Neural cell (in vitro differentiated cells): Measurements from ENCODE around the gene KRT39. TPM values are rescaled to one million over a fixed set of nuclear protein-coding genes. Genes with fewer than 3 reads are reported as not detected.

Experiments
- H2AFZ ChIP-seq: fragments of 200-600, 300-800 bp; sonication (generic), shearing (Covaris generic); 2 replicates; pipeline ENCODE4 v1.6.0; 2014; ENCODE audit warnings: low read depth, mild to moderate bottlenecking, antibody characterized with exemption, low read length, moderate library complexity
- H3F3A ChIP-seq: fragments of 200-600 bp; shearing (Covaris generic); 2 replicates; pipeline ENCODE4 v1.6.1; 2016; ENCODE audit warnings: mild to moderate bottlenecking, moderate library complexity, mixed read lengths, antibody characterized with exemption, low read length; ENCODE audit not compliant: insufficient read depth, poor library complexity, severe bottlenecking
- H3K27ac ChIP-seq: fragments of 200-600, 300-800 bp; sonication (generic), shearing (Covaris generic); 2 replicates; pipeline ENCODE4 v1.5.1; 2014; ENCODE audit warnings: mild to moderate bottlenecking, low read length, moderate library complexity
- H3K27me3 ChIP-seq: fragments of 300-800, 200-600 bp; sonication (generic), shearing (Covaris generic); 2 replicates; pipeline ENCODE4 v1.6.0; 2014; ENCODE audit warnings: mild to moderate bottlenecking, low read depth, low read length, moderate library complexity; ENCODE audit not compliant: insufficient read depth
- H3K36me3 ChIP-seq: fragments of 300-800, 200-600 bp; sonication (generic), shearing (Covaris generic); 2 replicates; pipeline ENCODE4 v1.5.1; 2014; ENCODE audit warnings: mild to moderate bottlenecking, antibody characterized with exemption, low read length, moderate library complexity; ENCODE audit not compliant: insufficient read depth
- H3K4me2 ChIP-seq: fragments of 300-800, 200-600 bp; sonication (generic), shearing (Covaris generic); 2 replicates; pipeline ENCODE4 v1.6.0; 2014; ENCODE audit warnings: mild to moderate bottlenecking, low read length
- H3K4me3 ChIP-seq: fragments of 300-800, 200-600 bp; sonication (generic), shearing (Covaris generic); 2 replicates; pipeline ENCODE4 v1.5.1; 2014; ENCODE audit warnings: mild to moderate bottlenecking, low read length, moderate library complexity
- H3K79me2 ChIP-seq: fragments of 200-600 bp; shearing (Covaris generic); replicated peaks from 2 replicates; pipeline ENCODE4 v1.6.0; 2014; ENCODE audit warnings: mild to moderate bottlenecking, low read length, moderate library complexity; ENCODE audit not compliant: insufficient read depth
- H3K9ac ChIP-seq: fragments of 300-800, 200-600 bp; sonication (generic), shearing (Covaris generic); 2 replicates; pipeline ENCODE4 v1.6.1; 2016; ENCODE audit warnings: mild to moderate bottlenecking, low read length, mixed read lengths
- H3K9me2 ChIP-seq: fragments of 200-600 bp; shearing (Covaris generic); 2 replicates; pipeline ENCODE4 v1.6.1; 2016; ENCODE audit warnings: mild to moderate bottlenecking, low read length, mixed read lengths; ENCODE audit not compliant: insufficient read depth
- H3K9me3 ChIP-seq: fragments of 200-600, 300-800 bp; sonication (generic), shearing (Covaris generic); 2 replicates; pipeline ENCODE4 v1.6.1; 2016; ENCODE audit warnings: mild to moderate bottlenecking, mixed run types, low read length, moderate library complexity, mixed read lengths
- H4K20me1 ChIP-seq: fragments of 200-600 bp; shearing (Covaris generic); 2 replicates; pipeline ENCODE4 v1.6.1; 2016; ENCODE audit warnings: mild to moderate bottlenecking, mixed run types; ENCODE audit not compliant: insufficient read depth
- EP300 ChIP-seq: fragments of 450-650 bp; conservative IDR thresholded peaks from 2 replicates; pipeline ENCODE4 v1.6.1; 2014; ENCODE audit warnings: antibody characterized with exemption, mild to moderate bottlenecking, moderate library complexity; ENCODE audit not compliant: poor library complexity, severe bottlenecking
- EZH2 ChIP-seq: fragments of 200-600, 300-800 bp; shearing (Covaris generic), sonication (generic); IDR thresholded peaks from 2 replicates; pipeline ENCODE4 v1.6.1; 2014; ENCODE audit warnings: antibody characterized with exemption, low read length, borderline replicate concordance, mild to moderate bottlenecking; ENCODE audit not compliant: insufficient read depth, poor library complexity, severe bottlenecking
- MXI1 ChIP-seq: fragments of 450-650 bp; conservative IDR thresholded peaks from 2 replicates; pipeline ENCODE4 v1.6.1; 2014; ENCODE audit warnings: antibody characterized with exemption, mild to moderate bottlenecking; ENCODE audit not compliant: poor library complexity, severe bottlenecking
- POLR2AphosphoS5 ChIP-seq: IDR thresholded peaks from 2 replicates; pipeline ENCODE4 v1.6.1; 2012
- RAD21 ChIP-seq: fragments of 450-650 bp; conservative IDR thresholded peaks from 2 replicates; pipeline ENCODE4 v1.6.1; 2014; ENCODE audit warnings: antibody characterized with exemption, mild to moderate bottlenecking, moderate library complexity
- SMC3 ChIP-seq: fragments of 450-650 bp; conservative IDR thresholded peaks from 2 replicates; pipeline ENCODE4 v1.6.1; 2014; ENCODE audit warnings: antibody characterized with exemption, mild to moderate bottlenecking, moderate library complexity; ENCODE audit not compliant: poor library complexity
- TAF1 ChIP-seq: IDR thresholded peaks from 2 replicates; pipeline ENCODE4 v1.6.1; 2012; ENCODE audit warnings: low read depth
- polyA plus RNA-seq: library from polyadenylated mRNA; depleted of rRNA; stranded (reverse); fragments of >200 nt; gene quantifications from 2 replicates; pipeline ENCODE4 v1.2.3, GENCODE V29; 2014
- TF ChIP-seq, protein P1 (sequence below): IDR thresholded peaks from 2 replicates; pipeline ENCODE4 v1.6.1; 2012; ENCODE audit warnings: borderline replicate concordance
- TF ChIP-seq, protein P2 (sequence below): fragments of 450-650 bp; IDR thresholded peaks from 2 replicates; pipeline ENCODE4 v1.5.1; 2014; ENCODE audit warnings: antibody characterized with exemption, mild to moderate bottlenecking, moderate library complexity; ENCODE audit not compliant: poor library complexity, severe bottlenecking

The KRT39 gene
- polyA plus RNA-seq, 1 donor from 2014 or later, result not detected

DNA sequence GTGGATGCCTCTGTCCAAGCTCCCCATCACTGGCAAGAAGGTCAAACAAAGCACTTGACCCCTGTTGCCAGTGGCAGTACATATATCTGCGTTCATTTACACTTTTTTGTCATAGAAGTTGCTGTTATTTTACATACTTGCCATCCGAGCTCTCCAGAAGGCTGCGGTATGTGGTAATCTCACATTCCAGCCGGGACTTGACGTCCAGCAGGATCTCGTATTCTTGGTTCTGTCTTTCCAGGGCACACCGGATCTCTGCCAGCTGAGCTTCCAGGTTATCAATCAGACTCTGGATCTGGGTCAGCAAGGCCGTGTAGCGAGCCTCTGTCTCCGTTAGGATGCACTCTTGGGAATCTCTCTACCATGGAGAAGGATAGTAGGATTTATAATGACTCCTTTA lies 6.6 kb downstream of the KRT39 start:
- H3K79me2 ChIP-seq, result no peaks in the 10 kb centered on the region
- no peak overlapping the region for H2AFZ ChIP-seq
- no peaks in the 10 kb centered on the region for H3K36me3 ChIP-seq
- H3K9me3 ChIP-seq, result no peaks in the 10 kb centered on the region
- H3K4me3 ChIP-seq, result no peak overlapping the region
- no peak overlapping the region for H3K4me2 ChIP-seq
- H4K20me1 ChIP-seq, result no peaks in the 10 kb centered on the region
- no peak overlapping the region for H3K9ac ChIP-seq
- TF ChIP-seq POLR2AphosphoS5, result no peak
- TF ChIP-seq SMC3, result no peak
- H3K9me2 ChIP-seq, result no peaks in the 10 kb centered on the region
- H3K27ac ChIP-seq, result no peak overlapping the region
- no peaks in the 10 kb centered on the region for H3F3A ChIP-seq
- H3K27me3 ChIP-seq, result no peaks in the 10 kb centered on the region

DNA sequence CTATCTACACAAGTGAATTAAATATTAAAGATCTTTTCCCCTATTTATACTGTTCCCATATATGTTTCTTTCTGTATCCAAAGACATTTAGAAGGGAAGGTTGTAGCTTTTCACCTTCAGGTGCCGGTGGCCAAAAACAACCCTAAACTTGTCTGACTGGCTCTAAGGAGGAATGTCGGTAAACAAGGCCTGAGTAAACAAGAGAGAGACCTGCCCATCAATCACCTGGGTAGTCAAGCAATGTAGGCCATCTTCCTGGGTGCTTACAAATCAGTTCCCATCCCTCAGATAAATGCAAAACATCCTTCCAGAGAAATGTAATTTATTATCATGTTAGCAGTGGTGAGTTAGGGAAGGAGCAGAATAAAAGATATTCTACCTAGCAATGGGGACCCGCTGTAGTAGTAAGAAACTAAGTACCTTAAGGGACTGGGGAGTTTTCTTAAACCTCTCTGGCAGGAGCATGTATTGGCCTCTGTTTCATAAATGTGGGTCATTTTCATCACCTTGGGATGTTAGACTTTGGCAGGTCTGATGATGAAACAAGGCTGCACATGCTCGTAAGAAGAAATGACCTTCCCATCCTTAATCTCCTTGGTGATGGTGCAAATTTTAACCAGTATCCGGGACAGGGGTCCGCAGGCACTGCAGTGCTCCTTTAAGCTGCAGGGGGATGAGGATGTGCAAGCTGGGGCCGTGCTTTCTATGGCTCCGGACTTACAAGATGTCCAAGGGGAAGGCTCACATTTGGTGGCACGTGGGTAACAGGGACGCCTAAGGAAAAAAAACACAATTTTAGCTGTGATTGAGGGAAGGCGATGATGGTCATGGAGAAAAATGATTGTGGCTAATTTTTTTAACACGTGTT lies 8.4 kb downstream of the KRT39 start:
- H3K4me2 ChIP-seq, result no peak overlapping the region

More for the DNA sequence above, 8.4 kb downstream of the KRT39 start:
- Histone ChIP-seq H3K27me3 (no peaks in the 10 kb centered on the region), H4K20me1 (no peaks in the 10 kb centered on the region), H3K9ac (no peak overlapping the region), H3K79me2 (no peaks in the 10 kb centered on the region), H3K27ac (no peak overlapping the region), H2AFZ (no peak overlapping the region), H3K4me3 (no peak overlapping the region), H3K9me2 (no peaks in the 10 kb centered on the region), H3F3A (no peaks in the 10 kb centered on the region), H3K9me3 (no peaks in the 10 kb centered on the region), H3K36me3 (no peaks in the 10 kb centered on the region)
- TF ChIP-seq EZH2 (no peak), TAF1 (no peak), MXI1 (no peak), SMC3 (no peak), EP300 (no peak), RAD21 (no peak), POLR2AphosphoS5 (no peak)
- TF ChIP-seq, protein P1, sequence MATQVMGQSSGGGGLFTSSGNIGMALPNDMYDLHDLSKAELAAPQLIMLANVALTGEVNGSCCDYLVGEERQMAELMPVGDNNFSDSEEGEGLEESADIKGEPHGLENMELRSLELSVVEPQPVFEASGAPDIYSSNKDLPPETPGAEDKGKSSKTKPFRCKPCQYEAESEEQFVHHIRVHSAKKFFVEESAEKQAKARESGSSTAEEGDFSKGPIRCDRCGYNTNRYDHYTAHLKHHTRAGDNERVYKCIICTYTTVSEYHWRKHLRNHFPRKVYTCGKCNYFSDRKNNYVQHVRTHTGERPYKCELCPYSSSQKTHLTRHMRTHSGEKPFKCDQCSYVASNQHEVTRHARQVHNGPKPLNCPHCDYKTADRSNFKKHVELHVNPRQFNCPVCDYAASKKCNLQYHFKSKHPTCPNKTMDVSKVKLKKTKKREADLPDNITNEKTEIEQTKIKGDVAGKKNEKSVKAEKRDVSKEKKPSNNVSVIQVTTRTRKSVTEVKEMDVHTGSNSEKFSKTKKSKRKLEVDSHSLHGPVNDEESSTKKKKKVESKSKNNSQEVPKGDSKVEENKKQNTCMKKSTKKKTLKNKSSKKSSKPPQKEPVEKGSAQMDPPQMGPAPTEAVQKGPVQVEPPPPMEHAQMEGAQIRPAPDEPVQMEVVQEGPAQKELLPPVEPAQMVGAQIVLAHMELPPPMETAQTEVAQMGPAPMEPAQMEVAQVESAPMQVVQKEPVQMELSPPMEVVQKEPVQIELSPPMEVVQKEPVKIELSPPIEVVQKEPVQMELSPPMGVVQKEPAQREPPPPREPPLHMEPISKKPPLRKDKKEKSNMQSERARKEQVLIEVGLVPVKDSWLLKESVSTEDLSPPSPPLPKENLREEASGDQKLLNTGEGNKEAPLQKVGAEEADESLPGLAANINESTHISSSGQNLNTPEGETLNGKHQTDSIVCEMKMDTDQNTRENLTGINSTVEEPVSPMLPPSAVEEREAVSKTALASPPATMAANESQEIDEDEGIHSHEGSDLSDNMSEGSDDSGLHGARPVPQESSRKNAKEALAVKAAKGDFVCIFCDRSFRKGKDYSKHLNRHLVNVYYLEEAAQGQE, result no peak
- TF ChIP-seq, protein P2, sequence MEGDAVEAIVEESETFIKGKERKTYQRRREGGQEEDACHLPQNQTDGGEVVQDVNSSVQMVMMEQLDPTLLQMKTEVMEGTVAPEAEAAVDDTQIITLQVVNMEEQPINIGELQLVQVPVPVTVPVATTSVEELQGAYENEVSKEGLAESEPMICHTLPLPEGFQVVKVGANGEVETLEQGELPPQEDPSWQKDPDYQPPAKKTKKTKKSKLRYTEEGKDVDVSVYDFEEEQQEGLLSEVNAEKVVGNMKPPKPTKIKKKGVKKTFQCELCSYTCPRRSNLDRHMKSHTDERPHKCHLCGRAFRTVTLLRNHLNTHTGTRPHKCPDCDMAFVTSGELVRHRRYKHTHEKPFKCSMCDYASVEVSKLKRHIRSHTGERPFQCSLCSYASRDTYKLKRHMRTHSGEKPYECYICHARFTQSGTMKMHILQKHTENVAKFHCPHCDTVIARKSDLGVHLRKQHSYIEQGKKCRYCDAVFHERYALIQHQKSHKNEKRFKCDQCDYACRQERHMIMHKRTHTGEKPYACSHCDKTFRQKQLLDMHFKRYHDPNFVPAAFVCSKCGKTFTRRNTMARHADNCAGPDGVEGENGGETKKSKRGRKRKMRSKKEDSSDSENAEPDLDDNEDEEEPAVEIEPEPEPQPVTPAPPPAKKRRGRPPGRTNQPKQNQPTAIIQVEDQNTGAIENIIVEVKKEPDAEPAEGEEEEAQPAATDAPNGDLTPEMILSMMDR, result no peak
